LNCaP clone FGC (cell line): Measurements from ENCODE around the gene MMP24.
A peak's percentile ranks its signal among the peaks of the same experiment; 100 is the strongest.

ENCODE experiments used
- DNase-seq: peaks from one replicate; pipeline ENCODE4 v3.0.0-alpha.2; 2011; ENCODE audit warnings: low read depth
- H3K4me3 ChIP-seq: 2 replicates; pipeline ENCODE4 v1.5.1; 2011; ENCODE audit warnings: mild to moderate bottlenecking, low read depth, low read length, control low read depth
- TF ChIP-seq, protein P1 (sequence below): IDR thresholded peaks from 2 replicates; pipeline ENCODE4 v1.5.1; 2012; ENCODE audit warnings: mild to moderate bottlenecking; ENCODE audit not compliant: control insufficient read depth, insufficient read depth; ENCODE audit errors: extremely low read depth

The MMP24 gene

DNA sequence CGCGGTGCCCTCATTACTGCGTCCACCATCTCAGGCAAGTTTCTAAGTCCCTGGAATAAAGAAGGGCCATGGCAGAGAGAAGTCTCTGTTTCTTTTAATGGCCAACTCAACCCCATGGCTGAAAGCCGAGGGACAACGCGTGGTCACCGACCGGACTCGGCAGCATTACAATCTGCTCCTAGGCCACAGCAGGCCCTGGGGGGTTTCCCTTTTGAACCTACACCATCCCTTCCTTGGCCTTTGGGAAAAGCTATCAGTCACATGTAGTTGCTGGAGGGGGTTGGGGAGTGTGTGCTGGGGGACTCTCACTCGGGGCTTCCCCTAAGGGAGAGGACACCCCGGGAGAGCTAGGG, 76.9 kb downstream of the MMP24 start:
- H3K4me3 ChIP-seq, result no peak overlapping the region
- no peak for DNase-seq
- TF ChIP-seq, protein P1, sequence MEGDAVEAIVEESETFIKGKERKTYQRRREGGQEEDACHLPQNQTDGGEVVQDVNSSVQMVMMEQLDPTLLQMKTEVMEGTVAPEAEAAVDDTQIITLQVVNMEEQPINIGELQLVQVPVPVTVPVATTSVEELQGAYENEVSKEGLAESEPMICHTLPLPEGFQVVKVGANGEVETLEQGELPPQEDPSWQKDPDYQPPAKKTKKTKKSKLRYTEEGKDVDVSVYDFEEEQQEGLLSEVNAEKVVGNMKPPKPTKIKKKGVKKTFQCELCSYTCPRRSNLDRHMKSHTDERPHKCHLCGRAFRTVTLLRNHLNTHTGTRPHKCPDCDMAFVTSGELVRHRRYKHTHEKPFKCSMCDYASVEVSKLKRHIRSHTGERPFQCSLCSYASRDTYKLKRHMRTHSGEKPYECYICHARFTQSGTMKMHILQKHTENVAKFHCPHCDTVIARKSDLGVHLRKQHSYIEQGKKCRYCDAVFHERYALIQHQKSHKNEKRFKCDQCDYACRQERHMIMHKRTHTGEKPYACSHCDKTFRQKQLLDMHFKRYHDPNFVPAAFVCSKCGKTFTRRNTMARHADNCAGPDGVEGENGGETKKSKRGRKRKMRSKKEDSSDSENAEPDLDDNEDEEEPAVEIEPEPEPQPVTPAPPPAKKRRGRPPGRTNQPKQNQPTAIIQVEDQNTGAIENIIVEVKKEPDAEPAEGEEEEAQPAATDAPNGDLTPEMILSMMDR, result no peak

DNA sequence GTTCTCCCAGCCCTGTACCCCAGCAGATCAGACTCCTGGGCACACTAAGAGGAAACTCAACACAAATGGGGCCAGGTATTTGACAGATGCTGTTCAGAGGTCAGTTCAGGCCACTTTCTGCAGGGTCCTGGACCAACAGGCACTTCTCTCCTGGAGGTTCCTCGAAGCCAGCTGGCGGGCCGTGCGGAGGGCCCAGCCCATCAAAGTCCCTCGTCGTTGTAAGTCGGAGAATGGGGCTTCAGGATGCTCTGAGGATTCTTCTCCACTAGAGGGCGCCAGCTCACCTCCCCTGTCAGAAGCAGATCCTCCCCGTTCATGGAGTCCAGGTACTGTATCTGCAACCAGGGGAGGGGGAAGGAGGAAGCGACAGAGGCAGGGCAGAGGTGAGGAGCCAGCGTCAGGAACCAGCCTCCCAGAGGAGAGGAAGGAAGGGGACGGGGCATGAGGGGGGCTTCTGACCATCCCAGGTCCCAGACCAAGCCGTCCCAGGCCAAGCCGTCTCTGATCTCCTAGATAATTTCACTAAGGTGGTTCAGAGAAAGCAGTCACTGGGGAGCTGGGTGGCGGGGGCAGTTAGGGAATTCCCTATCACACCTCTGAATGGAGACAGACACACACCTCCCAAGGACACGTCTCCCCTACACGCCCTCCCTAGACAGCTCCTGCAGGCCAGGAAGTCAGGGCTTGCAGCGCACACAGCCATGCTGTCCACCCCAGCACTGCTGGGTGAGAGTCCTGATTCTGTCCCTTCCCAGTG, 77.4 kb downstream of the MMP24 start:
- DNase-seq, result peak; percentile 80
- TF ChIP-seq, protein P1, result peak; percentile 95

DNA sequence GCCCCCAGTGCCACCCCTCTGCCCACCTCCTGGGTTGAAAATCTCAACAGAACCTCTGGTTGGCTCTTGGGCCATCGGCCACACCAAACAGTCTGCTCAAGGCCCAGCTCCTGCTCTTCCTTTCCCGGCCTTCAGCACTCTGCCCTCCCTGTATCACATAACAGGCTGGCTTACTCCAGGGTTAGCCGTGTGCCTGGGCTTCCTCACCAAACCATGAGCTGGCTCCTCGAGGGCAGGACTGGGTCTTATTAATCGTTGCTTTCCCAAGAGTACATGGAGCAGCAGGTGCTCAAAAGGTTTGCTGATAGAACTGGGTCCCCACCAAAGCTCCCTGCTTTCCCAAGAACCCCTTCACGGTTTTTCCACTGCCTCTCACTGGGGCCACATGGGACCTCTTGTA, 78.5 kb downstream of the MMP24 start:
- TF ChIP-seq, protein P1, result no peak
- no peak overlapping the region for H3K4me3 ChIP-seq
- no peak for DNase-seq

More for the DNA sequence above, 77.4 kb downstream of the MMP24 start:
- H3K4me3 ChIP-seq, result no peak overlapping the region

DNA sequence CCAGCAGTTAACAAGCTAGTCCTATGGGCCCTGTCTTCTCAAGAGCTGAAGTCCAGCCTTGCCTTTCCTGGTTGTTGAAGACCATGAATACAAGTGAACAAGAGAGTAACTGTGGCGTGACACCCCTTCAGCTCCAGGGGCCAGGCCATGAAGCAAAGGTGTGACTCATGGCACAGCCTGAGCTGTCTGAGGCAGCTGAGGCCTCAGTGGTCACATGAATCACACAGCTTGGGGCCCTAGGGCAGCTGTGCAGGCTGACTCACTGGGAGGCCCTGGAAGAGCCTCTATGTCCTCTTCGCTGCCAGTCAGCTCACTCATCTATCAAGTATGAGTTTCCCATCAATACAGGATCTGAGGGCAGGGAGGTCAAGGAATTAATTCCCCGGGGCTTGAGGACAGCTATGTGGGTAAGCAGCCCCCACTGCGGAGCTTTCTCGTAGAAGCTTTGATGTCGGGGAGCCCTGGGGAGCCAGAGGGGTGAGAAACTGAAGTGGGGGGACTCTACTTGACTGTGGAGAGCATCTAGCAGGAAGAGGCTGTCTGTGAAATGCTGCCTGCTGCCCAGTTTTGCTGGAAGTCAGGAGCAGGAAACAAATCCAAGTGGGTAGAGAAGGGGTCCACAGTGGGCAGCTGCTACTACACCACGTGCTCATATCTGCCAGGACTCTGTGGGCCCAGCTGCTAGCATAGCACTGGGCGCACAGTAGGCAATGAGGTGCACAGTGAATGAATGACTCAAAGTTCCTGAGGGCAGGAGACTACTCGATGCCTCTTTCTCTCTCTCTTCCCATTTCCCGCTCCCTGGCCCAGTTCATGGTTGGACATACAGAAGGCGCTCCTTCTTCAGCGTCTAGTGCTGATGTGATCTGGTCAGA, 79.4 kb downstream of the MMP24 start:
- DNase-seq, result no peak
- TF ChIP-seq, protein P1, result no peak
- no peak overlapping the region for H3K4me3 ChIP-seq

DNA sequence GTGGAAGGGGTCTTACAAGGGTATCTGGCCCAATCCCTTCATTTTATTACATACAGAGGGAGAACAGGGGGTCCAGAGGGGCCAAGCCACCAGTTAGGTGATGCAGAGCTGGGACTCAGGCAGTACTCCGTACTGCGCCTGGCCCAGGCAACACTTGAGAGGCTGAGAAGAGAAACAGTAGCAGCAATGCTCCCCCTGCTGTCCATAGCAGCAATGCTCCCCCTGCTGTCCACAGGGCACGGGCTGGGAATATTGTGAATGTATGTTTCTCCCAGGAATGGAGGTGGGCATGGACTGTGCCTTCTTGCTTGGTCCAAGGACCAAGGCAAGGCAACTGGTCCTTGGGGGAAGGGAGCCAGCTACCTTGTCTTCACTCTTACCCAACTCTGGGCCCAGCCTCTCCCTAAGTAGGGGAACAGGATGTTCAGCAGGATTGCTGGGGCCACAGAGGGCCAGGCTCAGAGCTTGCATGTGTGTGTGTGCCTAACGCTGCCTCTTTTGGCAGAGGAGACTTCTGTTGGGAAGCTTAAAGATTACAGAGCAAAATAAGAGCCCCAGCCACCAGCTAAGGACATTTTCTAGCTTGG, 80.5 kb downstream of the MMP24 start:
- no peak for DNase-seq
- TF ChIP-seq, protein P1, result peak; percentile 89
- H3K4me3 ChIP-seq, result no peak overlapping the region

DNA sequence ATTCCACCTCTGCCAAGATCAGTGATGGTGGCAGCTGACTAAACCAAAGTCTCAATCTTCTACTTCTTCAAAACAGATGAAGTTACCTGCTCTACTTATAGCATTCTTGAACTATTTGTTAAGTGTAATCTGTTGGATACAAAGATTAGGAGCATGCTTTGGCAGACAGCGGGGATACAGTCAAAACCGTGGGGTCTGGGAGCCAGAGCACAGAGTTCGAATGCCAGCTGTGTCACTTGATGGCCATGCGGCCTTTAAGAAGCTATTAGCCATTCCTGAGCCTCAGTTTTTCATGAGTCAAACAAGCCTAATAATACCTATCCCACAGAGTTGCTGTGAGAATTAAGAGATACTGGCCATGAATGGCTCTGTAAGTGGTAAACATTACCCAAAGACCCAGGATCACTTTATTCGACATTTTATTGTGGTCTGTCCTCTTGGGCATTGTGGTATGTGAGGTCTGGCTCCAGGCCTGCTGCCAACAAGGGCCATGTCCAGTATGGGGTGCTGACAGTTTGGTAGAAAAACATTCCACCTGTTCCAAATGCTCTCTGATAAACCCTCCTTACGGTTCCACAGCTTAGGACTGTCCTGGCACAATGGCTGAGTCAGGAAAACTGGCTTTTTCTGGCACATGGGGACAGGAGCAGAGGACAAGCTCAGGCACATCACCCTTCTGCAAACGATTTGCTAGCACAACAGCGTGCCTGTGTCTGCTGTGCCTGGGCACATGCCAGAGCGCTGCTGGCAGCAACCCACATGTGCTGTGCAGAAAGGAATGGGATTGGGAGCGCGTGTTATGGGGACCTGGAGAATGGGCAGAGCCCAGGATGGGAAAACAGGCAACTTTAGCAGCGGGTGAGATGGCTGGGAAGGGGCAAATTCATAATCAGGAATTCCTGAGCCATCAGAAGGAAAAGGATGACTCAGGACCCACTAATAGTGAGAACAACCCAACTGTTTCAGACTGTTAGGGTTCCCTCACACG, 81.5 kb downstream of the MMP24 start:
- TF ChIP-seq, protein P1, result no peak
- DNase-seq, result peak; percentile 72
- no peak overlapping the region for H3K4me3 ChIP-seq
